Measurements from ENCODE around the gene LYPD6.

DNA sequence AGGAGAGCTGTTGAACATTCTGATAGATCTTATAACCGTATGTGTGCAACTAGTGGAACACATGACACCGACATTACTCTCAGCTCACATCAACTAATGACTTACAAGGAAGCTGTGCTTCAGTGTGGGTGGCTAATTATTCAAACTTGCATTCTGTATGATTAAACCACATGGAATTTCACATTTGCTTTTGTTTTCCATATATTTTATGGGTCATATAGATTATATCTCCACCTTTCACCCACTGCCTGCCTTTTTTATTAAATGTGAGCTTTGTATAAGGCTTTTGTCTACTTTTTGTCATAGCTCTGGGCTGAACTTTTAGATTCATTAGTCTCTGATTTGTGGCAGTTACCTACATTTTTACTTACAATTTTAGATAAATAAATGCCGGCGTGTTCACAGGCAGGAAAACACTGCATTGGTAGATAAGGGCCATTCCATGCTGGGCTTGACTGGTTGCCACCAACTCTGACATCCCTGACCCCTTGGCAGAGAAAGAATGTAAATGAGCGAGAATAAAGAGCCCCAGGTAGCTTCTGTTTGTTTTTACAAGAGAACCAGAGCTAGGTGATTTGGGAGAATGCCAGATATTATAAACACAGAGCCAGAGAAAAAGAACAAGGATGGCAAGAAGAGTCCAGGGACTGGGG, 35.7 kb downstream of the LYPD6 start:
- TF ChIP-seq, protein P1, sequence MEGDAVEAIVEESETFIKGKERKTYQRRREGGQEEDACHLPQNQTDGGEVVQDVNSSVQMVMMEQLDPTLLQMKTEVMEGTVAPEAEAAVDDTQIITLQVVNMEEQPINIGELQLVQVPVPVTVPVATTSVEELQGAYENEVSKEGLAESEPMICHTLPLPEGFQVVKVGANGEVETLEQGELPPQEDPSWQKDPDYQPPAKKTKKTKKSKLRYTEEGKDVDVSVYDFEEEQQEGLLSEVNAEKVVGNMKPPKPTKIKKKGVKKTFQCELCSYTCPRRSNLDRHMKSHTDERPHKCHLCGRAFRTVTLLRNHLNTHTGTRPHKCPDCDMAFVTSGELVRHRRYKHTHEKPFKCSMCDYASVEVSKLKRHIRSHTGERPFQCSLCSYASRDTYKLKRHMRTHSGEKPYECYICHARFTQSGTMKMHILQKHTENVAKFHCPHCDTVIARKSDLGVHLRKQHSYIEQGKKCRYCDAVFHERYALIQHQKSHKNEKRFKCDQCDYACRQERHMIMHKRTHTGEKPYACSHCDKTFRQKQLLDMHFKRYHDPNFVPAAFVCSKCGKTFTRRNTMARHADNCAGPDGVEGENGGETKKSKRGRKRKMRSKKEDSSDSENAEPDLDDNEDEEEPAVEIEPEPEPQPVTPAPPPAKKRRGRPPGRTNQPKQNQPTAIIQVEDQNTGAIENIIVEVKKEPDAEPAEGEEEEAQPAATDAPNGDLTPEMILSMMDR (conservative IDR thresholded peaks at IDR 0.05), result no peak
- TF ChIP-seq EZH2 (IDR thresholded peaks at IDR 0.05; ENCODE audit: low read depth), result no peak

Data from PC-9 (cell line).